K562 (cell line): ENCODE data around the gene EXOC4. TPM values are rescaled to one million over a fixed set of nuclear protein-coding genes. Genes with fewer than 3 reads are reported as not detected.
A peak's percentile ranks its signal among the peaks of the same experiment; 100 is the strongest.

Experiments
- ATAC-seq: fragments of 200-7000 bp; cut with Tn5 transposase; 3 replicates; pipeline ENCODE4 v1.9.1; 2020; ENCODE audit warnings: moderate library complexity
- BruUV-seq: library from RNA; stranded (reverse); fragments of 400-500 nt; replicated peaks from 2 replicates; lab custom pipeline; 2021; lab: Mats Ljungman, UMichigan
- CTCF ChIA-PET: fragments of 300-600 bp; formaldehyde crosslinking; extraction: SDS; loops from one replicate; lab custom pipeline; 2021; ENCODE audit warnings: low intra/inter-chr PET ratio; lab: Yijun Ruan, JAX
- POLR2A ChIA-PET: fragments of 300-600, 350-650 bp; sonication (Branson Sonifier 250); formaldehyde crosslinking; extraction: SDS; loops from one replicate; lab custom pipeline; 2021; ENCODE audit warnings: antibody characterized with exemption, inconsistent platforms; lab: Yijun Ruan, JAX
- DNase-seq, 4 experiments: peaks; one replicate each; pipeline versions ENCODE4 v3.0.0 to v3.0.0-alpha.2; 2011 to 2018; ENCODE audit warnings: low spot score in 3 of 4, mixed read lengths in 3 of 4; ENCODE audit errors: extremely low read depth in 1 of 4
- FAIRE-seq: peaks from 2 replicates; lab custom pipeline; 2011; peaks lifted over from hg19 to GRCh38; lab: Jason Lieb, UNC
- H2AFZ ChIP-seq: 2 replicates; pipeline ENCODE4 v1.6.0; 2011; ENCODE audit warnings: low read depth, low read length, control low read depth, inconsistent platforms
- H3K27ac ChIP-seq: fragments of 200-600 bp; 3 replicates; pipeline ENCODE4 v1.8.0; 2011; ENCODE audit warnings: low read depth, mild to moderate bottlenecking, control low read depth, inconsistent platforms, low read length, moderate library complexity, mixed read lengths; ENCODE audit errors: extremely low read depth
- H3K27me3 ChIP-seq, 2 experiments: fragments of 300-600 bp in 1 of 2; 2 replicates in 1 of 2; 3 replicates in 1 of 2; pipeline versions ENCODE4 v1.6.0 to v1.8.0; 2011; ENCODE audit warnings: inconsistent platforms in 2 of 2, low read length in 2 of 2, mild to moderate bottlenecking in 1 of 2, mixed read lengths in 1 of 2, moderate library complexity in 1 of 2; ENCODE audit not compliant: control insufficient read depth in 2 of 2, insufficient read depth in 2 of 2
- H3K36me3 ChIP-seq: fragments of 300-600 bp; 3 replicates; pipeline ENCODE4 v1.8.0; 2011; ENCODE audit warnings: mild to moderate bottlenecking, low read length, inconsistent platforms; ENCODE audit not compliant: control insufficient read depth, insufficient read depth
- H3K4me1 ChIP-seq, 2 experiments: fragments of 200-600 bp in 1 of 2; replicated peaks in 1 of 2; 2 replicates in 1 of 2; 3 replicates in 1 of 2; pipeline versions ENCODE4 v1.5.1 to v1.8.0; 2011; ENCODE audit warnings: inconsistent platforms in 2 of 2, low read length in 2 of 2, mild to moderate bottlenecking in 1 of 2, mixed read lengths in 1 of 2, moderate library complexity in 1 of 2; ENCODE audit not compliant: control insufficient read depth in 2 of 2, insufficient read depth in 2 of 2
- H3K4me2 ChIP-seq: 2 replicates; pipeline ENCODE4 v1.6.1; 2011; ENCODE audit warnings: low read length, control low read depth, inconsistent platforms, mixed read lengths; ENCODE audit not compliant: insufficient read depth
- H3K4me3 ChIP-seq: fragments of 200-600 bp; sonication (generic), shearing (Covaris generic); 2 replicates; pipeline ENCODE4 v1.5.1; 2016; ENCODE audit warnings: control low read depth, inconsistent platforms
- H3K79me2 ChIP-seq: fragments of 200-600 bp; 3 replicates; pipeline ENCODE4 v1.8.0; 2011; ENCODE audit warnings: low read length, inconsistent platforms; ENCODE audit not compliant: control insufficient read depth, insufficient read depth
- H3K9ac ChIP-seq, 2 experiments: 2 replicates each; pipeline versions ENCODE4 v1.6.0 to v1.6.1; 2011; ENCODE audit warnings: low read depth in 2 of 2, low read length in 2 of 2, control low read depth in 1 of 2, inconsistent platforms in 1 of 2, mild to moderate bottlenecking in 1 of 2, mixed read lengths in 1 of 2; ENCODE audit not compliant: insufficient read depth in 1 of 2
- H3K9me1 ChIP-seq: one replicate; pipeline ENCODE4 v1.6.0; 2011; ENCODE audit warnings: inconsistent platforms, mild to moderate bottlenecking, low read length, moderate library complexity; ENCODE audit not compliant: control insufficient read depth, insufficient read depth
- H3K9me3 ChIP-seq: replicated peaks from 2 replicates; pipeline ENCODE4 v1.5.1; 2011; ENCODE audit warnings: low read depth, low read length, inconsistent platforms; ENCODE audit not compliant: control insufficient read depth, insufficient read depth
- H4K20me1 ChIP-seq: replicated peaks from 2 replicates; pipeline ENCODE4 v1.6.1; 2011; ENCODE audit warnings: low read length, inconsistent platforms, mixed read lengths; ENCODE audit not compliant: control insufficient read depth, insufficient read depth
- ATF7 ChIP-seq: fragments of 450-650 bp; IDR thresholded peaks from 2 replicates; pipeline ENCODE4 v1.7.1; 2014; ENCODE audit warnings: mild to moderate bottlenecking, moderate library complexity
- CBX5 ChIP-seq: IDR thresholded peaks from 2 replicates; pipeline ENCODE4 v1.6.1; 2014; ENCODE audit warnings: low read depth, borderline replicate concordance
- HDAC6 ChIP-seq: IDR thresholded peaks from 2 replicates; pipeline ENCODE4 v1.6.1; 2012; ENCODE audit warnings: low read depth, mild to moderate bottlenecking, control low read depth, inconsistent platforms, low read length, moderate library complexity
- IRF2 ChIP-seq: sonication (generic); formaldehyde crosslinking; IDR thresholded peaks from 2 replicates; pipeline ENCODE4 v1.8.1; 2022; ENCODE audit warnings: mild to moderate bottlenecking, missing genetic modification reagents
- SRF ChIP-seq, 2 experiments: fragments of 250-450, 450-650 bp in 1 of 2; sonication (Bioruptor Pico) in 1 of 2; sonication (generic) in 1 of 2; formaldehyde crosslinking; IDR thresholded peaks; 2 replicates each; pipeline versions ENCODE4 v1.5.0 to v1.5.1; 2020 to 2022; ENCODE audit warnings: mild to moderate bottlenecking in 1 of 2, missing genetic modification reagents in 1 of 2
- SUPT5H ChIP-seq: fragments of 450-650 bp; IDR thresholded peaks from 2 replicates; pipeline ENCODE4 v1.6.1; 2016
- ZNF318 ChIP-seq, 2 experiments: fragments of 450-650 bp; IDR thresholded peaks; 2 replicates each; pipeline ENCODE4 v1.6.1; 2016; ENCODE audit warnings: mild to moderate bottlenecking in 2 of 2, borderline replicate concordance in 1 of 2, low read depth in 1 of 2, moderate library complexity in 1 of 2
- WGBS: fragments of 100-300 bp; shearing (Covaris generic); methylation state at CpG from one replicate; pipeline ENCODE4 v1.1.6; 2016; ENCODE audit warnings: low coverage, mixed read lengths; ENCODE audit not compliant: insufficient coverage; ENCODE audit errors: missing lambda C conversion rate; 5-methylcytosine and 5-hydroxymethylcytosine counted together
- in situ Hi-C: fragments of 300-500 bp; cut with MboI; formaldehyde crosslinking; loops from 4 replicates; pipeline ENCODE4 v1.15.0; 2018; ENCODE audit warnings: inconsistent platforms, mixed read lengths
- intact Hi-C: fragments of 100-400 bp; cut with micrococcal nuclease; formaldehyde crosslinking; loops from 2 replicates; pipeline ENCODE4 v1.14.2; 2022
- polyA plus RNA-seq, 8 experiments: library from polyadenylated mRNA; depleted of rRNA in 4 of 8; stranded (reverse) in 5 of 8; unstranded in 3 of 8; fragments of >200 nt; fragmentation: Nextera tagmentation in 2 of 8; fragmentation: Illumina TruSeq in 1 of 8; extraction: Ambion mirVana in 2 of 8; extraction: Trizol in 1 of 8; gene quantifications; 2 replicates each; pipeline versions ENCODE4 v1.2.1 to v1.2.3, GENCODE V29; 2011 to 2014; ENCODE audit warnings: inconsistent platforms in 1 of 8, missing spikeins in 1 of 8
- total RNA-seq, 7 experiments: library from RNA; depleted of rRNA in 6 of 7; stranded (reverse); fragments of >200 nt in 6 of 7; fragmentation: Illumina TruSeq in 2 of 7; extraction: Trizol in 2 of 7; gene quantifications; 2 replicates each; pipeline versions ENCODE4 v1.2.1 to v1.2.3, GENCODE V29; 2011 to 2021; ENCODE audit warnings: low replicate concordance in 1 of 7

Gene EXOC4
- total and polyA plus RNA-seq, 9 of the 15 experiments (the other 6 are each of a cell fraction or from before 2014, with no cell fraction given): 18.5 to 73.1 (median 46.6) TPM

- H4K20me1 ChIP-seq: no peaks in the 10 kb centered on the region
- DNase-seq (no peak), FAIRE-seq (no peak), ATAC-seq (no peak)
- BruUV-seq: no TSS peak
- H3K9ac ChIP-seq: no peak overlapping the region
- H3K4me3 ChIP-seq: no peak overlapping the region
- H3K9me3 ChIP-seq: no peaks in the 10 kb centered on the region
- TF ChIP-seq CBX5 (no peak), SRF (CRISPR knock-in tag; IDR thresholded peaks at IDR 0.05) (no peak), HDAC6 (no peak), IRF2 (CRISPR knock-in tag) (no peak)
- no peak overlapping the region for H3K4me2 ChIP-seq
- no peak overlapping the region for H3K27ac ChIP-seq
- intact Hi-C loops: no loop called here
- POLR2A ChIA-PET: no interaction called here
- no peaks in the 10 kb centered on the region for H3K27me3 ChIP-seq
- 50% methylated on average over 1 of the region's 1 CpG for WGBS
- in situ Hi-C loops: no loop called here
- H3K4me1 ChIP-seq: no peaks in the 10 kb centered on the region
- H3K36me3 ChIP-seq: peaks cover 13% of the 10 kb centered on the region; the same call in 1 of the 3 replicates
- H2AFZ ChIP-seq: no peak overlapping the region
- CTCF ChIA-PET: no interaction called here
- no peaks in the 10 kb centered on the region for H3K9me1 ChIP-seq
- H3K79me2 ChIP-seq: no peaks in the 10 kb centered on the region
These were observed 61.2 kb downstream of the EXOC4 start for GRCh38 chr7:133314084-133314483.

GRCh38 chr7:133315332-133316040, 62.6 kb downstream of the EXOC4 start:
- Histone ChIP-seq H3K27ac (no peak overlapping the region), H3K9me3 (no peaks in the 10 kb centered on the region), H3K36me3 (peaks cover 16% of the 10 kb centered on the region; the same call in 1 of the 3 replicates), H3K9me1 (no peaks in the 10 kb centered on the region), H2AFZ (no peak overlapping the region), H4K20me1 (no peaks in the 10 kb centered on the region), H3K27me3 (no peaks in the 10 kb centered on the region), H3K9ac (no peak overlapping the region), H3K4me1 (no peaks in the 10 kb centered on the region), H3K79me2 (no peaks in the 10 kb centered on the region), H3K4me3 (no peak overlapping the region), H3K4me2 (no peak overlapping the region)
- ATAC-seq (no peak), DNase-seq (no peak), FAIRE-seq (no peak)
- no TSS peak for BruUV-seq
- CTCF ChIA-PET: no interaction called here
- POLR2A ChIA-PET: interaction anchor here (0.7 kb wide), 1 partner anchor 94 kb away, joined by 3 read pairs; no protein-coding TSS in a partner anchor
- 68% methylated on average over 6 of the region's 6 CpGs for WGBS
- in situ Hi-C loops (no loop called here), intact Hi-C loops (no loop called here)
- TF ChIP-seq ATF7: peak; percentile 45; the same call in 1 of the 2 replicates
- TF ChIP-seq ZNF318 (IDR thresholded peaks at IDR 0.05; ENCODE audit: borderline replicate concordance in 1 of 2, low read depth in 1 of 2): no peak
- no peak for TF ChIP-seq SUPT5H
